Prostate gland (tissue), 2 donors: ENCODE results near the gene PRDM1.

Experiments used
- POLR2A ChIP-seq: fragments of 450-650 bp; IDR thresholded peaks from one replicate; pipeline ENCODE4 v1.6.1; 2016; ENCODE audit warnings: antibody characterized with exemption, mild to moderate bottlenecking
- POLR2AphosphoS5 ChIP-seq: sonication (generic); formaldehyde crosslinking; IDR thresholded peaks from one replicate; pipeline ENCODE4 v1.6.1; 2017; ENCODE audit warnings: antibody characterized with exemption
- TF ChIP-seq, protein P1 (sequence below), 4 experiments: fragments of 200-600 bp in 2 of 4; fragments of 450-650 bp in 2 of 4; sonication (generic) in 2 of 4; IDR thresholded peaks; 1 replicate in 3 of 4; 2 replicates in 1 of 4; pipeline ENCODE4 v1.5.1; 2016 to 2019; ENCODE audit warnings: antibody characterized with exemption in 4 of 4, mild to moderate bottlenecking in 2 of 4, moderate library complexity in 2 of 4

DNA sequence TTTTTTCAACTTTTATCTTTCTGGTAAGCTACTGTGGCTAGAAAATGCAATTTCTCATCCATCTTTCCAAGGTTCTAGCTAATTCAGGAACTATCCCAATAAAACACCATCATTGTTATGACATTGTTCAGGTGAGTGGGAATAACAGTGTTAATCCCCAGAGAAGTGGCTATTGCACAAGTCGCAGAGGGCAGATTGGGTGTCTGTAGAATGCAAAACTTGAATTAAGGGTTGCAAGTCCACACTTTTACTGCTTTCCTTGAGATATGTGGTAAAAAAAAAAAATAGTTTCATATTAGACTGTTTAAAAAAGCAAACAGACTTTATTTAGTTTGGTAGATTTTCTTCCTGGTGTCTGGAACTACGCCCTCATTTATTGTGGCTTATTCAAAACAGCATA, 41.1 kb upstream of the PRDM1 start:
- TF ChIP-seq, protein P1, sequence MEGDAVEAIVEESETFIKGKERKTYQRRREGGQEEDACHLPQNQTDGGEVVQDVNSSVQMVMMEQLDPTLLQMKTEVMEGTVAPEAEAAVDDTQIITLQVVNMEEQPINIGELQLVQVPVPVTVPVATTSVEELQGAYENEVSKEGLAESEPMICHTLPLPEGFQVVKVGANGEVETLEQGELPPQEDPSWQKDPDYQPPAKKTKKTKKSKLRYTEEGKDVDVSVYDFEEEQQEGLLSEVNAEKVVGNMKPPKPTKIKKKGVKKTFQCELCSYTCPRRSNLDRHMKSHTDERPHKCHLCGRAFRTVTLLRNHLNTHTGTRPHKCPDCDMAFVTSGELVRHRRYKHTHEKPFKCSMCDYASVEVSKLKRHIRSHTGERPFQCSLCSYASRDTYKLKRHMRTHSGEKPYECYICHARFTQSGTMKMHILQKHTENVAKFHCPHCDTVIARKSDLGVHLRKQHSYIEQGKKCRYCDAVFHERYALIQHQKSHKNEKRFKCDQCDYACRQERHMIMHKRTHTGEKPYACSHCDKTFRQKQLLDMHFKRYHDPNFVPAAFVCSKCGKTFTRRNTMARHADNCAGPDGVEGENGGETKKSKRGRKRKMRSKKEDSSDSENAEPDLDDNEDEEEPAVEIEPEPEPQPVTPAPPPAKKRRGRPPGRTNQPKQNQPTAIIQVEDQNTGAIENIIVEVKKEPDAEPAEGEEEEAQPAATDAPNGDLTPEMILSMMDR (IDR thresholded peaks at IDR 0.05) = no peak
- TF ChIP-seq POLR2AphosphoS5 = no peak
- no peak for TF ChIP-seq POLR2A
